C4-2B (cell line): Measurements from ENCODE around the gene BABAM2.

ENCODE experiments used
- ZFX ChIP-seq: fragments of 450-650 bp; IDR thresholded peaks from 2 replicates; pipeline ENCODE4 v1.6.1; 2017
- TF ChIP-seq, protein P1 (sequence below): fragments of 450-650 bp; conservative IDR thresholded peaks from 2 replicates; pipeline ENCODE4 v1.5.1; 2017; ENCODE audit warnings: mild to moderate bottlenecking

DNA sequence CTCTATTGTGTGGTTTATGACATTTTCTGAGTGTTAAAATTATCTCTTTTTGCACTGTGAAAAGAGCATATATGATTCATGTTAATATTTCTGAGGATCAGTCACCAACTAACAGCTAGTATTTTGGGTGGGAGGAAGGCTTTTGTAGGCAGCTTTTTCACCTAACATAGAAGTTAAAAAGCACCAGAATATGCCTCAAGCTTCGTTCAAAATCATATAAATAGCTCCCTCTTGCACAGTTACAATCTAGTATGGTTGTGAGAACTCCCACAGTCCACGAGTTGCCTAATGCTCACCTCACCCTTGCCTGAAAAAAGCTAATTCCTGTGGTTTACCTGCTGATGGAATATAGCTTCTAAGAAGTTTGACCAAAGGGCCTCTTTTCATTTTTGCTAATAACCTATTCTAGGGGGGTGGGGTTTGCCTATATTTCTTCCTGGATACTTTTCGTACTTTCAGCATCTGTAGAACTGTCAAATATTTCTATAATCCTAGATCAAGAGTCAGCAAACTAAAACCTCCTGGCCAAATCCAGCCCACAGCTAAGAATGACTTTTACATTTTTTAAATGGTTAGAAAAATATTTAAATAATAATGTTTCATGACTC, 335.0 kb downstream of the BABAM2 start:
- TF ChIP-seq, protein P1, sequence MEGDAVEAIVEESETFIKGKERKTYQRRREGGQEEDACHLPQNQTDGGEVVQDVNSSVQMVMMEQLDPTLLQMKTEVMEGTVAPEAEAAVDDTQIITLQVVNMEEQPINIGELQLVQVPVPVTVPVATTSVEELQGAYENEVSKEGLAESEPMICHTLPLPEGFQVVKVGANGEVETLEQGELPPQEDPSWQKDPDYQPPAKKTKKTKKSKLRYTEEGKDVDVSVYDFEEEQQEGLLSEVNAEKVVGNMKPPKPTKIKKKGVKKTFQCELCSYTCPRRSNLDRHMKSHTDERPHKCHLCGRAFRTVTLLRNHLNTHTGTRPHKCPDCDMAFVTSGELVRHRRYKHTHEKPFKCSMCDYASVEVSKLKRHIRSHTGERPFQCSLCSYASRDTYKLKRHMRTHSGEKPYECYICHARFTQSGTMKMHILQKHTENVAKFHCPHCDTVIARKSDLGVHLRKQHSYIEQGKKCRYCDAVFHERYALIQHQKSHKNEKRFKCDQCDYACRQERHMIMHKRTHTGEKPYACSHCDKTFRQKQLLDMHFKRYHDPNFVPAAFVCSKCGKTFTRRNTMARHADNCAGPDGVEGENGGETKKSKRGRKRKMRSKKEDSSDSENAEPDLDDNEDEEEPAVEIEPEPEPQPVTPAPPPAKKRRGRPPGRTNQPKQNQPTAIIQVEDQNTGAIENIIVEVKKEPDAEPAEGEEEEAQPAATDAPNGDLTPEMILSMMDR, result no peak
- no peak for TF ChIP-seq ZFX
